ENCODE results near the gene SORBS2. TPM values are rescaled to one million over a fixed set of nuclear protein-coding genes. Genes with fewer than 3 reads are reported as not detected.
A peak's percentile ranks its signal among the peaks of the same experiment; 100 is the strongest.

SORBS2 gene
- total RNA-seq, 1 experiment from 2014 or later = 0.10 TPM

DNA sequence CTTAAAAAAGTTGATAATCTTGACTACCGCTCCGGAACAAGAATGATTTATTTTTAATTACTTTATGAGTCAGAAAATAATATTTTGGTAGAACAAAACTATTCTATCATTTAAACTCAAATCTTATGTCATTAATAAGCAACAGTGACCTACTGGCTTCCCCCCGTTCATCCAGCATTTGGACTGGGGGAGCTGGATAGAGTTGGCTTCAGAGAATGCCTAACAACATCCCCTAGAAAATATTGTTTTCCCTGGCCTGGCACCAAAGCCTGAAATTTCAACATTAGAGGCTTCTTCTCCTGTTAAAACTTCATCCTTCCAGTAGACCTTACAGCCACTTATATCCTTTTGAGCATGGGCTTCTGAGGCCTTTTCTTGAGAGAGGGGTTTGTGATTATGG is 221.0 kb downstream of the SORBS2 start:
- Histone ChIP-seq H3K36me3 (no peaks in the 10 kb centered on the region), H3K4me3 (no peak overlapping the region)

DNA sequence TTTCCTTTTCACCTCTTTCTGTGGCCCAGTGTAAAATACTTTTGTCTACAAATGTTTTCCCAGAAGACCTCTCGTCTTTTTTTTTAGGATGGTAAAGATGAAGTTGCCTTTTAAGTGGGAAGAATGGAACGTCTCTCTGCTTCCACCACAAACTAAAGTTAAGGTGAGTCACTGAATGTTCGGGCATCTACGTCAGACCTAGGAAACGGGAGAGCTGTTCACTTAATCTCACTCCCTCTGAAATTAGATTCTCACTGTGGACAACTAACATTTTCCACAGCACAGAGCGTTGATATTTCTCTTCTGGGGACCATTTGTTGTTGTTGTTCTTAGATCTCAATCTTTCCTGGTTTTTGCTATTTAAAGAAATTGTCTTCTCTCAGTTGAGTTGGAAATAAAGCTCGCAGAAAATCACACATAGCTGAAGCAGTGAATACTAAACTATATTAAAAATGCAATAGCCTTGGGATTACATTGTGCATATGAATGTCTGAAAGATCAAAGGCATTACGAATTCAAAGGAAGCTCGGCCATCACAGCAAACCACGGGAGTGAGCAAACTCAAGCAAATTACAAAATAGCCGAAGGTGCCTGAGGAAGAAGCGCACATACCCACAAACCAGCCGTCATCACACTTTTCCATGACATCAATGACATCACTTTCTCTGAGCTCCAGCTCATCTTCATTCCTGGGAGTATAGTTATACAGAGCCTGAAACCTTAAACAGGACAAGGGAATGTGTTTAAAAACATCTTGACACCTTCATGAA is 222.7 kb downstream of the SORBS2 start:
- no peaks in the 10 kb centered on the region for H3K36me3 ChIP-seq
- H3K27me3 ChIP-seq = no peaks in the 10 kb centered on the region
- no peak for DNase-seq
- H3K9me3 ChIP-seq = no peaks in the 10 kb centered on the region
- H3K4me3 ChIP-seq = no peak overlapping the region

More for the DNA sequence above, 221.0 kb downstream of the SORBS2 start:
- no peaks in the 10 kb centered on the region for H3K9me3 ChIP-seq
- H3K27me3 ChIP-seq = no peaks in the 10 kb centered on the region
- no peak for DNase-seq

DNA sequence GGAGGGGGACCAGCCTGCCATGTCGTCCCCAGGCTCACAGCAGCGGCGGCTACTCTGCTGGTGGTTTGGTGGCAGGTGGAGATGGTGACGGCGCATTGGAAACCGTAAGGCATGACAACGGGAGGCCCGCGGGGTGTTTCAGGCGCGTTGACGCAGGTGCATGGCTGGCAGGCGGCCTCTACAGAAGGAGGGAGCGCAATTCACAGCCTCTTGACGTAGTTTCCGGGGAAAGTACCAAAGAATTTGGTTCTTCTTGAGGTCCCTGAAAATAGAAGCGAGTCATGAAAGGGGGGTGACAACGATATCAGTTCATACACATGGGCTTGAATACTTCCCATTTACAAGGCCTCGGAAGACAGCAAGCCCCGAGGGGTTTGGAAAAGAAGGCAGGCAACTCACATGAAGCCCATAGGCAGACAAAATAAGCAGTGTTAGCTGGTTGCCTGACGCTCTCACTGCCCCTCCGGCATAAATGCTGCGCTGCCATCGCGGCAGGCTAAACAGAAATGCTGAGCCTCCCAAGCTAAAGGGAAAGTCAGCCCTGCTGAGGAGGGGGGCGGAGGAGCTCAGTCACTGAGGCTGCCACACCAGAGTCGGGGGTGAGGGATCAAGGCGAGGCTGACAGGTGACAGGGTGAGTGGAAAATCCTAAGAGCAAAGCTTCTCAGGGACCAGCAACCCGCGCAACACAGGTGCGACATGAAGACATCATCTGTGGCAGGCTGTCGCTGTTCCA is 224.4 kb downstream of the SORBS2 start:
- H3K9me3 ChIP-seq = no peaks in the 10 kb centered on the region
- no peaks in the 10 kb centered on the region for H3K27me3 ChIP-seq
- no peaks in the 10 kb centered on the region for H3K36me3 ChIP-seq
- no peak overlapping the region for H3K4me3 ChIP-seq
- DNase-seq = no peak

DNA sequence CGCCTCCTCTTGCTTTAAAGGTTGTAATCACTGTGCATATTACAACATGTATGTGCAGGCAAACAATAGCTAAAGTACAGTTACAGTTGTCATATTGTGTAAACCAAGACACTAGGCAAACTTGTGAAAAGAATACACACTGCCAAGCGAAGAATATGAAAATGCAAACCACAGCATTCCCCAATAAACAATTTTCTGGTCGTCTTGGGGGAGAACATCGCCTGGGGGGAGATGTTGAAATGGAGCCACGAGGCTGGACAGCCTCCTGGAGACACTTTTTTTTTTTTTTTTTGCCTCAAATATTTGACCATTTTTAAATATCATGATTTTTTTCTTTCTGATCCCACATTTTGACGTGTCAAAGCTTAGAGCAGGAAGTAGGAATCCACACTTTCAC is 225.0 kb downstream of the SORBS2 start:
- no peaks in the 10 kb centered on the region for H3K36me3 ChIP-seq
- DNase-seq = no peak
- H3K27me3 ChIP-seq = no peaks in the 10 kb centered on the region
- no peak overlapping the region for H3K4me3 ChIP-seq
- no peaks in the 10 kb centered on the region for H3K9me3 ChIP-seq

DNA sequence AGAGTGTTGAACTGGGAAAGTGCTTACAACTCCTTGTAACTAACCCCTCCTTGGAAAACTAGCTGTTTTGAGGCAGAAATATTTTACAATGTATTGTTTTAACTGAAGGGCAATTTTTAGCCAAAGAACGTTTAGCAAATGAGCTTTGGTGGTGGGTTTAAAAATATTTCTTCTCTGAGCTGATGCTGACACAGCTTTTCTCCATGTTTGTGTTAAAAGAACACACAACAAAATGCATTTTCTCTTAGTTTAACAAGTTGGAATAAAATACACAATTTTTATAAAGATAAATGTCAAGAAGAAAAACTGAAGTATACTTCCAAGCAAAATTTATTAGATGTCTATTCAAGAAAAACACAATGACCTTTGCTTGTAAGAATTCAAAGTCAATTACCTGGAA is 226.8 kb downstream of the SORBS2 start:
- H3K4me3 ChIP-seq = no peak overlapping the region
- no peaks in the 10 kb centered on the region for H3K27me3 ChIP-seq

DNA sequence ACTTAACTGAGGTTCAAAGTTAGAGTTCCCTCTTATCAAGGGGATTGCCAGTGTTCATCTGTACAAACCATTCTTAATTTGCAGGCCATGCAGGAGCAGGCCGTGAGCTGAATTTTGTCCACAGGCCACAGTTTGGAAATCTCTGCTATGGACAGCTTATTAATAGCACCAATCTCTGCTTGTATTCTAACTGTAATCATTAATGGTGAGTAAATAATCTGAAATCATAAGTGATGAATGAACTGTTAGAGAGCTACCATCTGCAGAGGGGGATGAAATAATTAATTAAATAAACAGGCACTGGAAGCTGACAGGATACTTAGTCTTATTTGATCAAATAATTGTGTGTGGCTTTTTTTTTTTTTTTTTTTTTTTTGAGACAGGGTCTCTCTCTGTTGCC is 228.2 kb downstream of the SORBS2 start:
- no peak for DNase-seq
- Histone ChIP-seq H3K27me3 (no peaks in the 10 kb centered on the region), H3K9me3 (no peaks in the 10 kb centered on the region), H3K36me3 (no peaks in the 10 kb centered on the region), H3K4me3 (no peak overlapping the region)

More for the DNA sequence above, 226.8 kb downstream of the SORBS2 start:
- DNase-seq = no peak
- Histone ChIP-seq H3K36me3 (no peaks in the 10 kb centered on the region), H3K9me3 (no peaks in the 10 kb centered on the region)

DNA sequence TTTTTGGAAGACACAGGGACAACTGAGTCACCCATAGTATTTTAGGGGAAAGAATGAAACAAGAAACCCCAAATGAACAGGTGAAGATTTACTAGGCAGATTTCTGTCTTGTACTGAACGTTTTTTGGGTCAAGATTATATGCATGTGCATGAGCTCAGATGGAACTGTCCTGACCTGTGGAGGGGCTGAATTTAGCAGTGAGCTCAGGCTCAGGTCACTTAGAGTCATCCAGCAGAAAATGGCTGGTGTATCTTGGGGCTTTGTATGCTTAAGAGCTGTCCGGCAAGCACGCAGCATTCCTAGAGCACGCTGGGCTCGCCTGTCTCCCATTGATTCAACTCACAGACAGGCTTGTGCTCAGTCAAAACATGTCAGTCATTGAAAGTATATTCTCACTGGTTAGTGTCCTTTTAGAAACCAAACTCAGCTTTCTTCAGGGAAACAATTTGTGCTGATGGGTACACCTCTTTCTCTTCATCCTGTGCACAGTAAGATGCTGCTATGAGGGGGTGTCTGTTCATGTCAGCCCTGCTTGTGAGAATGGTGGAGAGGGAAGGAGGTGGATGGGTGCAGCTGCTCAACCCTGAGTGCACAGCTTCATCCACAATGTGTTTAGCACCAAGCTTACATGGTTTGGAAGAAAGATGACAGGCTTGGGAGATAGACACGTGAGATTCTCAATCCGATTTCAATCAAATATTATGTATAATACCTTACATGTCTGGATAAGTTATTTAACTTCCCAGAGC is 229.2 kb downstream of the SORBS2 start:
- no peak for DNase-seq
- Histone ChIP-seq H3K4me3 (no peak overlapping the region), H3K27me3 (no peaks in the 10 kb centered on the region), H3K9me3 (no peaks in the 10 kb centered on the region), H3K36me3 (no peaks in the 10 kb centered on the region)

DNA sequence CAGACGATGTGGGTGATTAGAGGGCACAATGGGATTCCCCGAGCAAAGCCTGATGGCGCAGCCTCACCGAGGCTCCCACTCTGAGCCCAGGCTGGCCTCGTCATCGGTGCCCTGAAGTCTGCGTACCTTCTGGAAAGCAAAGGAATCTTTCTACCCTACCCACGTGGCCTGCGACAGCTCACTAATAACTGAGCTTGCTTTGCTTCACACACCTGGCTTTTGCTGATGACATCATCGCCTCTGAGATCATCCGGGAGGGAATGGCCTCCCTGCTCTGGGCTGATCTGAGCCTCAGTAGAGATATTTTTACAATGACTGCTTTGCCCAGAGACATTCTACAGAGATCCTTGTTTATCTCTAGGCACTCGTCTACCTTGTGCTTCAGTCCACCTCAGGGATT is 231.3 kb downstream of the SORBS2 start:
- DNase-seq = no peak
- no peaks in the 10 kb centered on the region for H3K27me3 ChIP-seq
- H3K36me3 ChIP-seq = no peaks in the 10 kb centered on the region
- no peaks in the 10 kb centered on the region for H3K9me3 ChIP-seq
- no peak overlapping the region for H3K4me3 ChIP-seq

DNA sequence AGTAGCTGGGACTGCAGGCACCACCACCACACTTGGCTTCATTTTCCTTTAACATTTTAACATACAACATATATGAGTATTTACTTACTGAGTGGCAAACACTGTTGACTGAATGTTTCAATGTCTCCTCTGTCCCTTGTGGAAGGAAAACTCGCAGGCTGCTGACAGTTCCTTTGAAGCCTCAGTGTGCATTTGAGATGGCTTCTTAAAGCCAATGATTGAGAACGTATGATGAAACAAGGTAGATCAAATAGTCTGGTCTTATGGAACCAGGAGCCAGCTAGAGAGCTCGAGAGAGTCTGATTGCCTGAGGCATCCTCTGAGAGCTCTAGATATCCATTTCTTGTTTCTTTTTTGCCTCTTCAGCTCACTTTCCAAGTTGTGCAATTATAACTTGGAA is 233.7 kb downstream of the SORBS2 start:
- no peaks in the 10 kb centered on the region for H3K27me3 ChIP-seq

DNA sequence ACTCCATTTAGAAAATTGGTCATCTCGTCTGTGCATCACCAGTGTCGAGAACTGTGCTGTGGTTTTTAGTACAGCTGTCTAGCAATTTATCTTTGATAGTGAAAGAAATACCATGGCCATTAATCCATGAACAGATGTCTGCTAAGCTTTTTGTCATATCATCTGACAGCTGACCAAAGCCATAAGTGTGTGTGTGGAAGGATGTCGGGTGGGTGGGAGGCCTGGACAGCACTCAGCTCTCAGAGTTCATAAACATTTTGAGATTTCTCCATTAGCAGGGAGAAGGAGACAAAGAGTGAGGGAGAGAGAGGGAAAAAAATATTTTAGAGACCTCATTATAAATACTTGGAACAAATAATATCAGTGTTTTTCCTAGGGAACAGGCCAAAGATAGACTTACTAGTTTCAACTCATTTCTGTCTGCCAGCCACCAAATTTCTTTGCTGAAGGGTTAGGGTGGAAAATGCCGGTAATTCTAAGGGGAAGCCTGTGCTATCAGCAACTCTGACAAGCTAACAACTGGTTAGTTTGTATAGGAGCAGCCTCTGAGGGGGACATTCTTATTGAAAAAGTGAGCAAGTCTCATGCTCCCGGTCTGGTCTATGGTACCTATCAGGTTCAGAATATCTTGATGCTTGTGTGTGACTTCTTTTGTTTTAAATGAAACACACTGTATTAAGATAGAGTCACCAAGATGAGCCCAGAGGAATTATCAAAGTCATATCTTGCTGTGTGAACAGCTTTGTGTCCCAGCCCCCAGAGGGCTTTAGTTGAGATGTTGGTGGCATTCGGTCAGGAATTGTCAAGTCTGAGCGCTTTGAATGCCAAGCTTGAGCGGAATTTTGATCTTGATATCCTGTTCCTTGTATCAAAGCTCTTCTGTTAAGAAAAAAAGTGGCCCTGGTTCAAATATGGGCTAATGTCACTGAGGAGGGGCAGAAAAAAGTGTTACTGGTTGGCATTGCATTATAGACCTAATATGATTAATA is 234.7 kb downstream of the SORBS2 start:
- no peaks in the 10 kb centered on the region for H3K27me3 ChIP-seq
- DNase-seq = no peak
- no peaks in the 10 kb centered on the region for H3K36me3 ChIP-seq
- H3K9me3 ChIP-seq = no peaks in the 10 kb centered on the region
- H3K4me3 ChIP-seq = no peak overlapping the region

More for the DNA sequence above, 233.7 kb downstream of the SORBS2 start:
- no peaks in the 10 kb centered on the region for H3K9me3 ChIP-seq
- no peak overlapping the region for H3K4me3 ChIP-seq
- H3K36me3 ChIP-seq = no peaks in the 10 kb centered on the region
- DNase-seq = no peak

DNA sequence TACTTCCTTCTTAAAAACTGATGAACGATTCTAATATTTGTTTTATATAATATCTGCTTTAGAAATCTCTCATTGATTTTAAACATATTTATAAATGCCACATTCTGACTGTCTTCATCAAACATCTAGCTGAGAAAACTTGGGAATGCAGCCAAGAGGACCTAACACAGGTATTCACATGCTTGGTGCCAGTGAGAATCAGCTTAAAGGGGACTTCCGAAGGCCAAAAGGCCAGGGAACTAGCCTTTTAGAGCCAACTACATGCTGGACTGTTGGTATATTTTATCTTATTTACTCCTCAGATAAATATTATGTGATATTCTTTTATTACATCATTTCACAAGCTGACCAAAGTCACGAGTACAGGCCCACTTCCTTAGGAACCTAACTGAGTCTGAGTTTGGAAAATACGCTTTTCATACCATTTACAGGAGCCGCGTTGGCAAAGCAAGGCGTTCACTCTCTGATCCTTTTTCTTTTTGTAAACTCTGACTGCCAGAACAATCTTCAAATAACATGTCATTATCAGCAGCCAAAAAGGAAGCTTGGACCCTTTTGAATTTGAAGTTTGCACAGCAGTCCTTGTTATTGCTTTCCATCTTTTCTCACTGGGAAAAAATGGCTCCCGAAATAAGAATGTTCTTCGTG is 235.6 kb downstream of the SORBS2 start:
- Histone ChIP-seq H3K36me3 (no peaks in the 10 kb centered on the region), H3K27me3 (no peaks in the 10 kb centered on the region), H3K9me3 (no peaks in the 10 kb centered on the region), H3K4me3 (no peak overlapping the region)
- no peak for DNase-seq

DNA sequence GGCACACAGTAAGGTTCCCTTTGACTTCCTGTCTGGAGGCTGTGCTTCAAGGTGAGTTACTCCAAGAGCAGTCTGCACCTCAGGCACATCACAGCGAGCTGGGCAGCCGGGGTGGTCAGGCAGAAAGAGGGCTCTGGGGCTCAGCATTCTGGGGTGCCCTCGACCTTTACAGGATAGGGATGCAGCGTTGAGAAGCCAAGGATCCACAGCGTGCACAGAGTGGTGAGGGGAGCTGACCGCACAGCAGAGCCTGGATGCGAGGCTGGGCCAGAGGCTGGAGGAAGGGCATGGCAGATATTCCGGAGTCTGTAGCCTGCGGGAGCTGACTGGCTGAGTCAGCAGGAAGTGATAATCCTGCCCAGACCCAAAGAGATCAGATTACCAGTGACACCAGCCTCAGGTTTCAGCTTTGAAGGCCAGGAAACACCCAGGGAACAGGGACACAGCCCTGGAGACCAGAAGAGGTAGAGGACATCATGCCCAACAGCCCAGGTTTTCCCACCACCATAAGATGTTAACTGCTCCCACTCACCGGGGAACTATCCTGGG is 238.3 kb downstream of the SORBS2 start:
- Histone ChIP-seq H3K4me3 (no peak overlapping the region), H3K27me3 (no peaks in the 10 kb centered on the region), H3K36me3 (no peaks in the 10 kb centered on the region), H3K9me3 (no peaks in the 10 kb centered on the region)
- peak; percentile 80 for DNase-seq

DNA sequence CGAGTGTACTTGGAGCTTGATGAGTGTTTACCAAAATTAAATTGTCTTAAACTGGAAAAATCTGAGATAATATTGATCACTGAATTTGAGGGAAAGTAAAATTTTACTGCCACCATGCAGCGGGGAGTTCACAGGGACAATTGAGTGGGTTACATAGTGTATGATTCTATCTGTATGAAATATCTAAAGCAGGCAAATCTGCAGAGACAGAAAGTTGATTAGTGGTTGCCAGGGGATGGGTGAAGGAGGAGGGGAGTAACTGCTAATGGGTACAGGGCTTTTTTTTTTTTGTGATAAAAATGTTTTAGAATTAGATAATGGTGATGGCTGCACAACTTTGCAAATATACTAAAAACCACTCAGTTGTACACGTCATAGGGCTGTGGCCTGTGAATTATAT is 241.3 kb downstream of the SORBS2 start:
- Histone ChIP-seq H3K27me3 (no peaks in the 10 kb centered on the region), H3K36me3 (no peaks in the 10 kb centered on the region), H3K9me3 (no peaks in the 10 kb centered on the region), H3K4me3 (no peak overlapping the region)
- no peak for DNase-seq

DNA sequence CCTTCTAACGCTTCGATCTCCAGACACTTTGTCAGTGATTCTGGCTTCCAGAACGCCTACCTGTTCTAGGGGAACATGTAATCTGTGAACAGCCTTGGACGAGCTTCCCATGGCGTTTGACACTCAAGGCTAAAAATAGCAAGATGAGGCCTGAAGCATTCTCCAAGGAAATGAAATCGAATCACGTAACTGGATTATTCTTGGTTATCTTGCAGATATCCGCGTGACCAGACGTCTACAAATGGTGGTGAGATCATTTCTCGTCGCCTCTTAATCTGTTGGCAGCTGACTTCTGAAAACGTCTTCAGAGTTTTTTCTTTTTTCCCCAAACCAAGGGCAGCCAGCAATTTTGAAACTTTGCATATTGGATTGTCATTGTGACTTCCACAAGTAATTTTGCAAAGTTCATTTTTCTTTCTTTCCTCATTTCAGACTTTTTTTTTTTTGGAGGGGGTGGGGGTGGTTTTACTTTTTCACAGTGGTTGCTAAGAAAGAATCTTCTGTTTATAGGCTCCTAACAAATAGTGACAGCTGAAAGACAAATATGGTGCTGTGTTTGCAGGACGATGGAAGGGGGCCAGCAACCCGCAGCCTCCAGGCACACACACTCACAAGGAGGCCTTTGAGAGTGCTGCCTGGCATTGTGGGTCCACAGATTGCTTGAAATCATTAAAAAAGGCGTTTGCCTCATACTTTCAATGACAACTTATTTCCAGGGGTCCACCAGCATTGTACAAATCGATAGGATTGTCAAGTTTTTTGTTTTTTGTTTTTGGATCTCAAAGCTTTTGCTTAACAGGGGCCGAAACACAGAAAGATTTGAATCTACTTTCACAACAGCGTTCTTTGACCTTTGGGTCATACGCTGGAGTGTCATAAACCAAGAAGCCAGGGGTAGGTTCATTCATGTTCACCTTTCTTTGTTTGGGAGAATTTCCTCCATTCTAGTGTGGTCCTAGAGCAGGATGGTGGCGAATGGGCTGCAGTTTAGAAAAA is 244.3 kb downstream of the SORBS2 start:
- Histone ChIP-seq H3K27me3 (no peaks in the 10 kb centered on the region), H3K9me3 (no peaks in the 10 kb centered on the region), H3K4me3 (no peak overlapping the region), H3K36me3 (no peaks in the 10 kb centered on the region)
- DNase-seq = no peak

DNA sequence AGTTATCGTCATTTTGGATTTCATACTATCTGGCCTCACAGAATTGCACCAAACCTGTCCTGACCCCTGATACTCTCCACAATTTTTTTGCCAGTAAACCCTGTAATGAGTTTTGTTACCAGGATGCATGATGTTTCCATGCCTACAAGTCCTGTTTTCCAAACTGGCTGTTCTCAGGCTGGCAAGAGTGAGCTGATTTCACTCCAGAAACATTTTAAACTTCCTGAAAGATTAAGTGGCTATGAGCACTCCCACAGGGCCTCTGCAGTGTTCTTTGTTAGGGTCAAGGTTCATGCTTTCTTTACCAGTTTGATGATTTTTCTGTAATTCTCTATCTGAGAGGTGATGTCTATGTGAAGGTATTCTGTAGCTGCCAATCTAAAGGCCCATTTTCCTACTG is 245.0 kb downstream of the SORBS2 start:
- Histone ChIP-seq H3K9me3 (no peaks in the 10 kb centered on the region), H3K36me3 (no peaks in the 10 kb centered on the region), H3K4me3 (no peak overlapping the region), H3K27me3 (no peaks in the 10 kb centered on the region)
- peak; percentile 53 for DNase-seq
